ENCODE measurements around the gene USH2A.

USH2A gene

GRCh38 chr1:215673943-215674342 is 749.3 kb downstream of the USH2A start:
- no peak for DNase-seq

- DNase-seq, result no peak
Observed at GRCh38 chr1:215672482-215672881, 750.8 kb downstream of the USH2A start.

GRCh38 chr1:215669806-215670491 is 753.3 kb downstream of the USH2A start:
- no peak for DNase-seq

GRCh38 chr1:215667761-215668160 is 755.5 kb downstream of the USH2A start:
- no peak for DNase-seq

GRCh38 chr1:215665215-215665614 is 758.0 kb downstream of the USH2A start:
- no peak for DNase-seq

- no peak for DNase-seq
Observed at GRCh38 chr1:215661033-215661432, 762.2 kb downstream of the USH2A start.

- no peak for DNase-seq
Observed at GRCh38 chr1:215660259-215660658, 763.0 kb downstream of the USH2A start.

GRCh38 chr1:215657047-215657446 is 766.2 kb downstream of the USH2A start:
- no peak for DNase-seq

GRCh38 chr1:215652371-215652770 is 770.9 kb downstream of the USH2A start:
- DNase-seq, result no peak

- DNase-seq, result no peak
Observed at GRCh38 chr1:215651867-215652266, 771.4 kb downstream of the USH2A start.

GRCh38 chr1:215650446-215651149 is 772.6 kb downstream of the USH2A start:
- DNase-seq, result no peak

GRCh38 chr1:215648957-215649356 is 774.3 kb downstream of the USH2A start:
- DNase-seq, result no peak

- DNase-seq, result no peak
Observed at GRCh38 chr1:215647738-215648137, 775.5 kb downstream of the USH2A start.

GRCh38 chr1:215645861-215646260 is 777.4 kb downstream of the USH2A start:
- DNase-seq, result no peak

- no peak for DNase-seq
Observed at GRCh38 chr1:215645182-215645581, 778.1 kb downstream of the USH2A start.

- DNase-seq, result no peak
Observed at GRCh38 chr1:215643592-215644321, 779.5 kb downstream of the USH2A start.

GRCh38 chr1:215640429-215641148 is 782.7 kb downstream of the USH2A start:
- no peak for DNase-seq

- DNase-seq, result no peak
Observed at GRCh38 chr1:215637041-215637573, 786.1 kb downstream of the USH2A start.

- peak; percentile 17 for DNase-seq
Observed at GRCh38 chr1:215636258-215636965, 786.8 kb downstream of the USH2A start.

- DNase-seq, result no peak
Observed at GRCh38 chr1:215635827-215636226, 787.4 kb downstream of the USH2A start.

GRCh38 chr1:215631489-215631888 is 791.8 kb downstream of the USH2A start:
- DNase-seq, result peak; percentile 96

- DNase-seq, result peak; percentile 36
Observed at GRCh38 chr1:215631040-215631439, 792.2 kb downstream of the USH2A start.

All from NCI-H146 (cell line).